T-helper 17 cell (primary cell): ENCODE results near the gene RBMS3. TPM values are rescaled to one million over a fixed set of nuclear protein-coding genes. Genes with fewer than 3 reads are reported as not detected.
"Not testable (repeated sequence)": the region's sequence is repeated elsewhere in the genome, so short reads cannot be mapped to it uniquely, and the experiment has no call there.

Source experiments
- ATAC-seq: fragments of 150-1000 bp; cut with Tn5 transposase; 2 replicates; pipeline ENCODE4 v1.10.0; 2021; ENCODE audit warnings: mild to moderate bottlenecking, moderate library complexity
- DNase-seq, 3 donors: peaks; one replicate each; pipeline versions ENCODE4 v3.0.0 to v3.0.0-alpha.2; 2020 to 2021
- H3K9me3 ChIP-seq: one replicate; pipeline ENCODE4 v1.7.0; 2013; ENCODE audit warnings: low read length, mild to moderate bottlenecking; ENCODE audit not compliant: control insufficient read depth, poor library complexity, severe bottlenecking
- H3K27ac Mint-ChIP-seq: one replicate; pipeline ENCODE4 v1.8.0; 2022; ENCODE audit warnings: mild to moderate bottlenecking, moderate library complexity, mixed read lengths
- H3K27me3 Mint-ChIP-seq: one replicate; pipeline ENCODE4 v1.8.0; 2022; ENCODE audit warnings: mixed read lengths
- H3K36me3 Mint-ChIP-seq: one replicate; pipeline ENCODE4 v1.8.0; 2022; ENCODE audit warnings: low read depth, mixed read lengths
- H3K4me1 Mint-ChIP-seq: one replicate; pipeline ENCODE4 v1.8.0; 2022; ENCODE audit warnings: mild to moderate bottlenecking, mixed read lengths
- H3K4me3 Mint-ChIP-seq: one replicate; pipeline ENCODE4 v1.8.0; 2022; ENCODE audit warnings: mild to moderate bottlenecking, moderate library complexity, mixed read lengths
- total RNA-seq, 4 donors: library from RNA in 2 of 4; stranded (reverse) in 2 of 4; gene quantifications; one replicate each; pipeline ENCODE4 v1.2.3 and lab custom pipeline; 2022 to 2026

RBMS3 gene
- total RNA-seq, 2 donors from 2014 or later, result 0.37 to 1.7 TPM

- Mint-ChIP-seq H3K36me3 (no peaks in the 10 kb centered on the region), H3K27ac (no peak overlapping the region), H3K27me3 (no peaks in the 10 kb centered on the region), H3K4me1 (no peaks in the 10 kb centered on the region), H3K4me3 (no peak overlapping the region)
- DNase-seq (no peak), ATAC-seq (no peak)
- H3K9me3 ChIP-seq, result no peaks in the 10 kb centered on the region
Measured at GRCh38 chr3:29521293-29521692, 240.4 kb downstream of the RBMS3 start.

- no peaks in the 10 kb centered on the region for H3K4me1 Mint-ChIP-seq
- H3K27me3 Mint-ChIP-seq, result no peaks in the 10 kb centered on the region
- no peak overlapping the region for H3K27ac Mint-ChIP-seq
- no peaks in the 10 kb centered on the region for H3K9me3 ChIP-seq
- ATAC-seq (no peak), DNase-seq (no peak)
- H3K36me3 Mint-ChIP-seq, result no peaks in the 10 kb centered on the region
- H3K4me3 Mint-ChIP-seq, result no peak overlapping the region
Measured at GRCh38 chr3:29521751-29522150, 240.9 kb downstream of the RBMS3 start.

GRCh38 chr3:29524433-29524832 lies 243.6 kb downstream of the RBMS3 start:
- not testable (repeated sequence) for H3K27ac Mint-ChIP-seq, ATAC-seq, H3K4me1 Mint-ChIP-seq, DNase-seq, H3K4me3 Mint-ChIP-seq, H3K9me3 ChIP-seq, H3K36me3 Mint-ChIP-seq, H3K27me3 Mint-ChIP-seq

- no peaks in the 10 kb centered on the region for H3K9me3 ChIP-seq
- DNase-seq, result no peak
- Mint-ChIP-seq H3K27me3 (no peaks in the 10 kb centered on the region), H3K27ac (no peak overlapping the region), H3K4me1 (no peaks in the 10 kb centered on the region), H3K4me3 (no peak overlapping the region), H3K36me3 (no peaks in the 10 kb centered on the region)
- no peak for ATAC-seq
Measured at GRCh38 chr3:29525254-29525881, 244.5 kb downstream of the RBMS3 start.

- DNase-seq, result no peak
- Mint-ChIP-seq H3K4me1 (no peaks in the 10 kb centered on the region), H3K36me3 (no peaks in the 10 kb centered on the region), H3K27ac (no peak overlapping the region), H3K4me3 (no peak overlapping the region), H3K27me3 (no peaks in the 10 kb centered on the region)
- no peaks in the 10 kb centered on the region for H3K9me3 ChIP-seq
- no peak for ATAC-seq
Measured at GRCh38 chr3:29527246-29527645, 246.4 kb downstream of the RBMS3 start.

- DNase-seq (no peak), ATAC-seq (no peak)
- H3K27me3 Mint-ChIP-seq, result no peaks in the 10 kb centered on the region
- no peaks in the 10 kb centered on the region for H3K4me1 Mint-ChIP-seq
- H3K27ac Mint-ChIP-seq, result no peak overlapping the region
- H3K36me3 Mint-ChIP-seq, result no peaks in the 10 kb centered on the region
- H3K9me3 ChIP-seq, result no peaks in the 10 kb centered on the region
- no peak overlapping the region for H3K4me3 Mint-ChIP-seq
Measured at GRCh38 chr3:29531644-29532043, 250.8 kb downstream of the RBMS3 start.

- no peak overlapping the region for H3K4me3 Mint-ChIP-seq
- H3K36me3 Mint-ChIP-seq, result no peaks in the 10 kb centered on the region
- ATAC-seq (no peak), DNase-seq (no peak)
- H3K27me3 Mint-ChIP-seq, result no peaks in the 10 kb centered on the region
- no peaks in the 10 kb centered on the region for H3K4me1 Mint-ChIP-seq
- no peaks in the 10 kb centered on the region for H3K9me3 ChIP-seq
- no peak overlapping the region for H3K27ac Mint-ChIP-seq
Measured at GRCh38 chr3:29532473-29532872, 251.6 kb downstream of the RBMS3 start.

GRCh38 chr3:29534006-29534405 lies 253.1 kb downstream of the RBMS3 start:
- H3K27ac Mint-ChIP-seq, result no peak overlapping the region
- H3K4me3 Mint-ChIP-seq, result no peak overlapping the region
- DNase-seq, result no peak
- H3K4me1 Mint-ChIP-seq, result no peaks in the 10 kb centered on the region
- no peak for ATAC-seq
- no peaks in the 10 kb centered on the region for H3K27me3 Mint-ChIP-seq
- no peaks in the 10 kb centered on the region for H3K9me3 ChIP-seq
- no peaks in the 10 kb centered on the region for H3K36me3 Mint-ChIP-seq

- H3K27me3 Mint-ChIP-seq, result no peaks in the 10 kb centered on the region
- H3K36me3 Mint-ChIP-seq, result no peaks in the 10 kb centered on the region
- H3K27ac Mint-ChIP-seq, result no peak overlapping the region
Measured at GRCh38 chr3:29536016-29536758, 255.3 kb downstream of the RBMS3 start.

GRCh38 chr3:29537889-29538609 lies 257.2 kb downstream of the RBMS3 start:
- H3K9me3 ChIP-seq, result no peaks in the 10 kb centered on the region
- Mint-ChIP-seq H3K27ac (no peak overlapping the region), H3K36me3 (no peaks in the 10 kb centered on the region), H3K4me3 (no peak overlapping the region), H3K4me1 (no peaks in the 10 kb centered on the region), H3K27me3 (no peaks in the 10 kb centered on the region)
- ATAC-seq (no peak), DNase-seq (no peak)

More at GRCh38 chr3:29536016-29536758, 255.3 kb downstream of the RBMS3 start:
- no peaks in the 10 kb centered on the region for H3K9me3 ChIP-seq
- ATAC-seq, result no peak
- Mint-ChIP-seq H3K4me1 (no peaks in the 10 kb centered on the region), H3K4me3 (no peak overlapping the region)
- no peak for DNase-seq

- H3K36me3 Mint-ChIP-seq, result no peaks in the 10 kb centered on the region
- H3K4me1 Mint-ChIP-seq, result no peaks in the 10 kb centered on the region
- H3K9me3 ChIP-seq, result no peaks in the 10 kb centered on the region
- H3K27me3 Mint-ChIP-seq, result no peaks in the 10 kb centered on the region
- DNase-seq (no peak), ATAC-seq (no peak)
- H3K4me3 Mint-ChIP-seq, result no peak overlapping the region
- H3K27ac Mint-ChIP-seq, result no peak overlapping the region
Measured at GRCh38 chr3:29538610-29538958, 257.7 kb downstream of the RBMS3 start.

GRCh38 chr3:29540544-29540943 lies 259.7 kb downstream of the RBMS3 start:
- Mint-ChIP-seq H3K27ac (no peak overlapping the region), H3K4me1 (no peaks in the 10 kb centered on the region), H3K36me3 (no peaks in the 10 kb centered on the region), H3K27me3 (no peaks in the 10 kb centered on the region), H3K4me3 (no peak overlapping the region)
- no peaks in the 10 kb centered on the region for H3K9me3 ChIP-seq
- DNase-seq (no peak), ATAC-seq (no peak)

GRCh38 chr3:29544701-29545363 lies 264.0 kb downstream of the RBMS3 start:
- H3K27ac Mint-ChIP-seq, result no peak overlapping the region
- H3K27me3 Mint-ChIP-seq, result no peaks in the 10 kb centered on the region
- ATAC-seq (no peak), DNase-seq (no peak)
- H3K4me1 Mint-ChIP-seq, result no peaks in the 10 kb centered on the region
- H3K9me3 ChIP-seq, result no peaks in the 10 kb centered on the region
- no peaks in the 10 kb centered on the region for H3K36me3 Mint-ChIP-seq
- no peak overlapping the region for H3K4me3 Mint-ChIP-seq
